Neural progenitor cell (in vitro differentiated cells): Measurements from ENCODE around the gene CLDN22. TPM values are rescaled to one million over a fixed set of nuclear protein-coding genes. Genes with fewer than 3 reads are reported as not detected.
"Not testable (repeated sequence)": the region's sequence is repeated elsewhere in the genome, so short reads cannot be mapped to it uniquely, and the experiment has no call there.

Source experiments
- DNase-seq: peaks from one replicate; pipeline ENCODE4 v3.0.0-alpha.2; 2016; ENCODE audit warnings: low spot score
- H2AFZ ChIP-seq: fragments of 200-600 bp; sonication (generic); replicated peaks from 2 replicates; pipeline ENCODE4 v1.6.1; 2016; ENCODE audit warnings: antibody characterized with exemption
- H3F3A ChIP-seq: fragments of 200-600 bp; sonication (generic); 2 replicates; pipeline ENCODE4 v1.6.1; 2016; ENCODE audit warnings: antibody characterized with exemption, low read depth
- H3K27ac ChIP-seq: fragments of 200-600 bp; sonication (generic); 2 replicates; pipeline ENCODE4 v1.5.1; 2016; ENCODE audit warnings: mild to moderate bottlenecking
- H3K27me3 ChIP-seq: fragments of 200-600 bp; sonication (generic); 2 replicates; pipeline ENCODE4 v1.6.1; 2016; ENCODE audit warnings: mild to moderate bottlenecking, moderate library complexity
- H3K36me3 ChIP-seq: fragments of 200-600 bp; sonication (generic); 2 replicates; pipeline ENCODE4 v1.5.1; 2016
- H3K4me1 ChIP-seq: fragments of 200-600 bp; sonication (generic); 2 replicates; pipeline ENCODE4 v1.6.1; 2016; ENCODE audit warnings: mixed run types
- H3K4me2 ChIP-seq: fragments of 200-600 bp; sonication (generic); 2 replicates; pipeline ENCODE4 v1.6.1; 2016
- H3K4me3 ChIP-seq: fragments of 200-600 bp; sonication (generic); 2 replicates; pipeline ENCODE4 v1.5.1; 2016
- H3K79me2 ChIP-seq: fragments of 200-600 bp; sonication (generic); 2 replicates; pipeline ENCODE4 v1.6.1; 2016; ENCODE audit warnings: low read depth
- H3K9ac ChIP-seq: fragments of 200-600 bp; sonication (generic); 2 replicates; pipeline ENCODE4 v1.6.1; 2016
- H3K9me3 ChIP-seq: fragments of 200-600 bp; sonication (generic); 2 replicates; pipeline ENCODE4 v1.5.1; 2016; ENCODE audit warnings: low read depth
- H4K20me1 ChIP-seq: fragments of 200-600 bp; sonication (generic); 2 replicates; pipeline ENCODE4 v1.6.1; 2016; ENCODE audit warnings: low read depth
- H3K27ac Mint-ChIP-seq: 3 replicates; pipeline ENCODE4 v1.8.0; 2021; ENCODE audit warnings: mixed read lengths
- H3K27me3 Mint-ChIP-seq: 2 replicates; pipeline ENCODE4 v1.8.0; 2022; ENCODE audit warnings: low read depth, mild to moderate bottlenecking, inconsistent platforms, moderate library complexity, mixed read lengths; ENCODE audit not compliant: insufficient read depth
- H3K36me3 Mint-ChIP-seq: 3 replicates; pipeline ENCODE4 v1.8.0; 2021; ENCODE audit warnings: mixed read lengths
- H3K4me1 Mint-ChIP-seq: 3 replicates; pipeline ENCODE4 v1.8.0; 2021; ENCODE audit warnings: mixed read lengths
- H3K4me3 Mint-ChIP-seq: 3 replicates; pipeline ENCODE4 v1.8.0; 2021; ENCODE audit warnings: mild to moderate bottlenecking, moderate library complexity, mixed read lengths
- H3K9me3 Mint-ChIP-seq: 3 replicates; pipeline ENCODE4 v1.8.0; 2020; ENCODE audit warnings: mixed read lengths
- CTCF ChIP-seq: fragments of 200-600 bp; sonication (generic); IDR thresholded peaks from 2 replicates; pipeline ENCODE4 v1.5.1; 2017; ENCODE audit warnings: antibody characterized with exemption, mild to moderate bottlenecking
- EZH2 ChIP-seq: fragments of 200-600 bp; sonication (generic); IDR thresholded peaks from 2 replicates; pipeline ENCODE4 v1.6.1; 2017; ENCODE audit warnings: antibody characterized with exemption, mild to moderate bottlenecking, moderate library complexity
- EZH2phosphoT487 ChIP-seq: fragments of 200-600 bp; sonication (generic); IDR thresholded peaks from 2 replicates; pipeline ENCODE4 v1.6.1; 2017; ENCODE audit warnings: antibody characterized with exemption
- total RNA-seq: library from RNA; depleted of rRNA; stranded (reverse); fragments of >200 nt; gene quantifications from 2 replicates; pipeline ENCODE4 v1.2.3, GENCODE V29; 2015; ENCODE audit warnings: low replicate concordance

The CLDN22 gene
- total RNA-seq, 1 donor from 2014 or later = not detected

- Histone ChIP-seq H3K27ac (no peak overlapping the region), H3K4me2 (no peak overlapping the region), H3F3A (peaks cover 4% of the 10 kb centered on the region), H4K20me1 (no peaks in the 10 kb centered on the region), H3K4me1 (peaks cover 7% of the 10 kb centered on the region), H3K27me3 (no peaks in the 10 kb centered on the region), H3K36me3 (no peaks in the 10 kb centered on the region), H2AFZ (no peak overlapping the region), H3K9ac (no peak overlapping the region), H3K9me3 (no peaks in the 10 kb centered on the region), H3K4me3 (no peak overlapping the region), H3K79me2 (no peaks in the 10 kb centered on the region)
- no peak for DNase-seq
- Mint-ChIP-seq H3K4me1 (no peaks in the 10 kb centered on the region), H3K36me3 (peaks cover 3% of the 10 kb centered on the region), H3K9me3 (peaks cover 16% of the 10 kb centered on the region), H3K27me3 (peaks cover 7% of the 10 kb centered on the region), H3K27ac (no peak overlapping the region), H3K4me3 (no peak overlapping the region)
- TF ChIP-seq CTCF (no peak), EZH2 (no peak), EZH2phosphoT487 (no peak)
Measured at GRCh38 chr4:183327827-183328226, 7.8 kb upstream of the CLDN22 start.

- no peak for DNase-seq
- H3K36me3 Mint-ChIP-seq = peaks cover 3% of the 10 kb centered on the region
- no peaks in the 10 kb centered on the region for H3K36me3 ChIP-seq
- H3K27ac Mint-ChIP-seq = no peak overlapping the region
- no peaks in the 10 kb centered on the region for H3K27me3 ChIP-seq
- H3K9me3 ChIP-seq = no peaks in the 10 kb centered on the region
- no peak overlapping the region for H3K4me3 Mint-ChIP-seq
- H3K4me2 ChIP-seq = no peak overlapping the region
- no peak overlapping the region for H2AFZ ChIP-seq
- peaks cover 5% of the 10 kb centered on the region for H3K27me3 Mint-ChIP-seq
- no peak overlapping the region for H3K27ac ChIP-seq
- H4K20me1 ChIP-seq = no peaks in the 10 kb centered on the region
- peaks cover 14% of the 10 kb centered on the region for H3K4me1 ChIP-seq
- peaks cover 9% of the 10 kb centered on the region for H3F3A ChIP-seq
- no peak overlapping the region for H3K4me3 ChIP-seq
- peaks cover 16% of the 10 kb centered on the region for H3K9me3 Mint-ChIP-seq
- H3K4me1 Mint-ChIP-seq = no peaks in the 10 kb centered on the region
- no peak for TF ChIP-seq EZH2phosphoT487
- TF ChIP-seq EZH2 = no peak
- TF ChIP-seq CTCF = no peak
- H3K9ac ChIP-seq = no peak overlapping the region
- H3K79me2 ChIP-seq = no peaks in the 10 kb centered on the region
Measured at GRCh38 chr4:183326853-183327252, 6.8 kb upstream of the CLDN22 start.

DNA sequence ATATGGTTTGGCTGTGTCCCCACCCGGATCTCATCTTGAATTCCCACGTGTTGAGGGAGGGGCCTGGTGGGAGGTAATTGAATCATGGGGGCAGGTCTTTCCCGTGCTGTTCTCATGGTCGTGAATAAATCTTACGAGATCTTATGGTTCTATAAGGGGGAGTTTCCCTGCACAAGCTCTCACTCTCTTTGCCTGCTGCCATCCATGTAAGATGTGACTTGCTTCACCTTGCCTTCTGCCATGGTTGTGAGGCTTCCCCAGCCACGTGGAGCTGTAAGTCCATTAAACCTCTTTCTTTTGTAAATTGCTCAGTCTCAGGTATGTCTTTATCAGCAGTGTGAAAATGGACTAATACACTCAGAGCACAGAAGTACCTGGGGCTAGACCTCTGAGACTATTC lies 6.3 kb upstream of the CLDN22 start:
- H3F3A ChIP-seq, H2AFZ ChIP-seq, H3K9me3 ChIP-seq, H3K27me3 ChIP-seq, H3K79me2 ChIP-seq, H4K20me1 ChIP-seq, H3K9ac ChIP-seq, H3K4me3 ChIP-seq, H3K27me3 Mint-ChIP-seq, H3K4me3 Mint-ChIP-seq, H3K4me2 ChIP-seq, H3K27ac Mint-ChIP-seq, DNase-seq, H3K27ac ChIP-seq, H3K36me3 Mint-ChIP-seq, H3K4me1 Mint-ChIP-seq, H3K36me3 ChIP-seq: not testable (repeated sequence)
- H3K4me1 ChIP-seq = peaks cover 14% of the 10 kb centered on the region
- peaks cover 16% of the 10 kb centered on the region for H3K9me3 Mint-ChIP-seq

- H2AFZ ChIP-seq = no peak overlapping the region
- Mint-ChIP-seq H3K27me3 (peaks cover 5% of the 10 kb centered on the region), H3K27ac (no peak overlapping the region), H3K36me3 (peaks cover 6% of the 10 kb centered on the region), H3K4me1 (no peaks in the 10 kb centered on the region), H3K9me3 (peaks cover 13% of the 10 kb centered on the region), H3K4me3 (no peak overlapping the region)
- no peak overlapping the region for H3K27ac ChIP-seq
- H3K4me2 ChIP-seq = no peak overlapping the region
- H3K4me3 ChIP-seq = no peak overlapping the region
- H3K9ac ChIP-seq = no peak overlapping the region
- no peaks in the 10 kb centered on the region for H4K20me1 ChIP-seq
- no peaks in the 10 kb centered on the region for H3K9me3 ChIP-seq
- peaks cover 9% of the 10 kb centered on the region for H3F3A ChIP-seq
- no peak for TF ChIP-seq EZH2phosphoT487
- H3K36me3 ChIP-seq = no peaks in the 10 kb centered on the region
- no peaks in the 10 kb centered on the region for H3K27me3 ChIP-seq
- H3K79me2 ChIP-seq = no peaks in the 10 kb centered on the region
- no peak for DNase-seq
- peaks cover 14% of the 10 kb centered on the region for H3K4me1 ChIP-seq
Measured at GRCh38 chr4:183324619-183325018, 4.5 kb upstream of the CLDN22 start.

DNA sequence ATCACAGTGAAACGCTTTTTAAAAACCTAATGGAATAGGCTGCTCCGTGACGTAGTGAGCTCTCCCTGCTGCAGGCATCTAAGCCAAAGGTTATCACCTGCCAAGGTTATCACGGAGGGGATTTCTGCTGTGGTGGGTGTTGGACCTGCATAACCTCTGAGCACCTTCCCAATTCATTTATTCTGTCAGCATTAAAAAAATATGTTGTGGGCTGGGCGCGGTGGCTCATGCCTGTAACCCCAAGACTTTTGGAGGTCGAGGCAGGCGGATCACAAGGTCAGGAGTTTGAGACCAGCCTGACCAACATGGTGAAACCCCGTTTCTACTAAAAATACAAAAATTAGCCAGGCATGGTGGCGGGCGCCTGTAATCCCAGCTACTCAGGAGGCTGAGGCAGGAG lies 4.0 kb upstream of the CLDN22 start:
- H3K27ac Mint-ChIP-seq, H3K27me3 ChIP-seq, H3K27me3 Mint-ChIP-seq, H3K4me1 Mint-ChIP-seq, H3K79me2 ChIP-seq, H3K9me3 ChIP-seq, H3K9me3 Mint-ChIP-seq, H3K4me3 ChIP-seq, H3K4me2 ChIP-seq, H3K27ac ChIP-seq, H3K36me3 ChIP-seq, H3K4me3 Mint-ChIP-seq, H3K9ac ChIP-seq, DNase-seq, H4K20me1 ChIP-seq, H3K36me3 Mint-ChIP-seq, H2AFZ ChIP-seq, H3F3A ChIP-seq: not testable (repeated sequence)
- H3K4me1 ChIP-seq = peaks cover 14% of the 10 kb centered on the region
